GM12891 (cell line): ENCODE results near the gene AOC1.

ENCODE experiments used
- PAX5 ChIP-seq: IDR thresholded peaks from 2 replicates; pipeline ENCODE4 v1.6.1; 2011; ENCODE audit warnings: low read length, moderate library complexity, mild to moderate bottlenecking; ENCODE audit not compliant: insufficient read depth, severe bottlenecking
- POLR2A ChIP-seq: IDR thresholded peaks from 2 replicates; pipeline ENCODE4 v1.6.1; 2011; ENCODE audit warnings: low read depth, low read length, control low read depth
- POLR2AphosphoS5 ChIP-seq: IDR thresholded peaks from 2 replicates; pipeline ENCODE4 v1.6.1; 2011; ENCODE audit warnings: low read depth, low read length, control low read depth
- POU2F2 ChIP-seq: IDR thresholded peaks from 2 replicates; pipeline ENCODE4 v1.6.1; 2011; ENCODE audit warnings: low read depth, mild to moderate bottlenecking, control low read depth, low read length, moderate library complexity
- SPI1 ChIP-seq: IDR thresholded peaks from 2 replicates; pipeline ENCODE4 v1.6.1; 2011; ENCODE audit warnings: low read depth, low read length, control low read depth
- TAF1 ChIP-seq: IDR thresholded peaks from 2 replicates; pipeline ENCODE4 v1.6.1; 2011; ENCODE audit warnings: low read depth, low read length, control low read depth

- TF ChIP-seq POLR2A (no peak), TAF1 (no peak), POLR2AphosphoS5 (no peak), SPI1 (no peak), PAX5 (no peak), POU2F2 (no peak)
Measured at GRCh38 chr7:150855046-150855445, 2.7 kb downstream of the AOC1 start.
